ENCODE data around the gene FAM83F.
A peak's percentile ranks its signal among the peaks of the same experiment; 100 is the strongest.
"Not testable (repeated sequence)": the region's sequence is repeated elsewhere in the genome, so short reads cannot be mapped to it uniquely, and the experiment has no call there.

FAM83F gene

DNA sequence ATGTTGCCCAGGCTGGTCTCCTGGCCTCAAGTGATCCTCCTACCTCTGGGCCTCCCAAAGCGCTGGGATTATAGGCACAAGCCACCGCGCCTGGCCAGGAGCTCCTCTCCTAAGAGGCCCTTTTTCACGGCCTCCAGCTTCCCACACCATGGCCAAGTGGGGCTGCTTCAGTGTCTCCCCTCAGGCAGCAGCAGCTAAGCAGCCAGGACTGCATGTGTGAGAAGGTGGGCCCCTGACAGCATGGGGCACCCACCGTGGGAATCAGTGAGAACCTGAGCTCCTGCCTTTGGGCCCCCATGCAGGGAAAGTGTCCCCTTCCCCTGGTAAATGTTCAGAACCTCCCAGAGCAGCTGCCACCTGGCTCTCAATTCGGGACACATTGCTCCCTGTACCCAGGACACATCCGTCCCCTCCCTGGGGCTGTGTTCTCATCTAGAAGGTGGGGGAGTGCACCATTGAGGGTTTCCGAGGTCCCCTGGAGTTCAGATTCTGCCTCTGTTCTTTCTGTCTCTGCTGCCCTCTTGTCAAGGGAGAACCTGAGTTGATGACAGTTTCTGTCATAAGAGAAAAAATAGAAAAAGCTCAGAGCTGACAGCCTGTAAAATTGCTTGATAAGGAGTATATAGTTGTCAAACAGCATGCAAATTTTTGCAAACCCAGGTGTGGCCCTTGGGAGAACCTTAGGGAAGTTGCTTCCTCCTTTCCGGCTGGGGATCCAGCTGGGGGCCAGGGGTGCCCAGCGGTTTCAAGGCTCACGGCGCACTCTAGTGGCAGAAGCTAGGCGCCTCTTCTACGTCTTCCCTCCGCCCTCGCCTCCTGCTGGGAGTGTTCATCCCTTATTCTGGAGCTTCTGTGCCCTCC is 29.7 kb downstream of the FAM83F start:
- no peak for DNase-seq (ENCODE audit: low read depth)
- H3K4me3 ChIP-seq (ENCODE audit: low read depth, low read length), result no peak overlapping the region
- TF ChIP-seq, protein P1, sequence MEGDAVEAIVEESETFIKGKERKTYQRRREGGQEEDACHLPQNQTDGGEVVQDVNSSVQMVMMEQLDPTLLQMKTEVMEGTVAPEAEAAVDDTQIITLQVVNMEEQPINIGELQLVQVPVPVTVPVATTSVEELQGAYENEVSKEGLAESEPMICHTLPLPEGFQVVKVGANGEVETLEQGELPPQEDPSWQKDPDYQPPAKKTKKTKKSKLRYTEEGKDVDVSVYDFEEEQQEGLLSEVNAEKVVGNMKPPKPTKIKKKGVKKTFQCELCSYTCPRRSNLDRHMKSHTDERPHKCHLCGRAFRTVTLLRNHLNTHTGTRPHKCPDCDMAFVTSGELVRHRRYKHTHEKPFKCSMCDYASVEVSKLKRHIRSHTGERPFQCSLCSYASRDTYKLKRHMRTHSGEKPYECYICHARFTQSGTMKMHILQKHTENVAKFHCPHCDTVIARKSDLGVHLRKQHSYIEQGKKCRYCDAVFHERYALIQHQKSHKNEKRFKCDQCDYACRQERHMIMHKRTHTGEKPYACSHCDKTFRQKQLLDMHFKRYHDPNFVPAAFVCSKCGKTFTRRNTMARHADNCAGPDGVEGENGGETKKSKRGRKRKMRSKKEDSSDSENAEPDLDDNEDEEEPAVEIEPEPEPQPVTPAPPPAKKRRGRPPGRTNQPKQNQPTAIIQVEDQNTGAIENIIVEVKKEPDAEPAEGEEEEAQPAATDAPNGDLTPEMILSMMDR (IDR thresholded peaks at IDR 0.05; ENCODE audit: control insufficient read depth, extremely low read depth, insufficient read depth), result peak; percentile 88

DNA sequence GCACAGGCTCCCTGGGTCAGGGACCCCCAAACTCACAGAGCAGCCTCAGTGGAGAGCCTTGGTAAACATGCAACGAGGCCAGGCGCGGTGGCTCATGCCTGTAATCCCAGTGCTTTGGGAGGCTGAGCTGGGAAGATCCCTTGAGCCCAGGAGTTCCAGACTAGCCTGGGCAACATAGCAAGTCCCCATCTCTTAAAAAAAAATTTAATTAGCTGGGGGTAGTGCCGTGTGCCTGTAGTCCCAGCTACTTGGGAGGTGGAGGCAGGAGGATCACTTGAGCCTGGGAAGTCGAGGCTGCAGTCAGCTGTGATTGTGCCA is 30.3 kb downstream of the FAM83F start:
- H3K4me3 ChIP-seq (ENCODE audit: low read depth, low read length); DNase-seq (ENCODE audit: low read depth): not testable (repeated sequence)

GRCh38 chr22:40025856-40026255 is 31.1 kb downstream of the FAM83F start:
- no peak for DNase-seq (ENCODE audit: low read depth)
- TF ChIP-seq, protein P1 (IDR thresholded peaks at IDR 0.05; ENCODE audit: control insufficient read depth, extremely low read depth, insufficient read depth), result no peak
- no peak overlapping the region for H3K4me3 ChIP-seq (ENCODE audit: low read depth, low read length)

- TF ChIP-seq, protein P1 (IDR thresholded peaks at IDR 0.05; ENCODE audit: control insufficient read depth, extremely low read depth, insufficient read depth), result no peak
- DNase-seq (ENCODE audit: low read depth), result no peak
- no peak overlapping the region for H3K4me3 ChIP-seq (ENCODE audit: low read depth, low read length)
Observed at GRCh38 chr22:40026641-40027040, 31.9 kb downstream of the FAM83F start.

- DNase-seq (ENCODE audit: low read depth), result no peak
- TF ChIP-seq, protein P1 (IDR thresholded peaks at IDR 0.05; ENCODE audit: control insufficient read depth, extremely low read depth, insufficient read depth), result no peak
- H3K4me3 ChIP-seq (ENCODE audit: low read depth, low read length), result no peak overlapping the region
Observed at GRCh38 chr22:40027191-40028097, 32.7 kb downstream of the FAM83F start.

GRCh38 chr22:40028098-40028425 is 33.3 kb downstream of the FAM83F start:
- TF ChIP-seq, protein P1 (IDR thresholded peaks at IDR 0.05; ENCODE audit: control insufficient read depth, extremely low read depth, insufficient read depth), result no peak
- DNase-seq (ENCODE audit: low read depth), result no peak
- H3K4me3 ChIP-seq (ENCODE audit: low read depth, low read length), result no peak overlapping the region

DNA sequence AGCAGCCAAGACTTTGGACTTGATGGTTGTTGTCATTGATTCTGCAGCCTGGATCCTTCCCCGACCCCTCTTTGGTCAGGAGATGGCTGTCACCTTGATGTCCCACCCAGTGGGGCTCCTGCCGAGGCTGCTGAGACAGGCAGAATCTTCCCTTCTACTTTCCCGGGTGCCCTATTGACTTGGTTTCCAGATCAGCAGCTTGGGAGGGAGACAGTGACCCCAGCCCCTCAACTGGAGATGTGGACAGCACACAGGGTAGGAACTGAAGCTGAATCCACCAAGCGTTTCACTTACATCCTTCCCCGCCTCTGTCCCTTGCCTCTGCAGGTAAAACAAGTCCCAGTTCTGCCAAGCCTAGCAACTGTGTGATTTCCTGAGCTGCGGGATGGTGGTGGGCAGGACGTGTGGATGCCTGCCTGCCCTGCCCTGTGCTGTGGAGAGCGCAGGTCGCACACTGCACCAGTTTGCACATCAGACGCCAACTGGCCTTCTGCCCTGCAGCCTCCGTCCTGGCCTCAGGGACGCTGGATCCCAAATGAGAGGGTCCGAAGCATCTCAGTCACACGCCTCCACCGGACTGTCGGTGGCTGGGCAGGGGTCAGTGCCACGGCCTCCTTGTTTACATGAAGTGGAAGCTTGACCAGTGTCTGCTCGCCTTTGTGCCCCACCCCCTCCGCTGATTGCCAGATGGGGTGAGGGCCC is 34.6 kb downstream of the FAM83F start:
- TF ChIP-seq, protein P1 (IDR thresholded peaks at IDR 0.05; ENCODE audit: control insufficient read depth, extremely low read depth, insufficient read depth), result no peak
- no peak overlapping the region for H3K4me3 ChIP-seq (ENCODE audit: low read depth, low read length)
- no peak for DNase-seq (ENCODE audit: low read depth)

All from LNCaP clone FGC (cell line).